Type B pancreatic cell (in vitro differentiated cells): ENCODE results near the gene MSRB1. TPM values are rescaled to one million over a fixed set of nuclear protein-coding genes. Genes with fewer than 3 reads are reported as not detected.

ENCODE experiments used
- DNase-seq: peaks from one replicate; pipeline ENCODE4 v3.0.0; 2021; ENCODE audit warnings: mixed read lengths; ENCODE audit not compliant: unreplicated experiment; ENCODE audit errors: extremely low spot score
- H3K27ac Mint-ChIP-seq: 2 replicates; pipeline ENCODE4 v1.8.0; 2021; ENCODE audit warnings: mild to moderate bottlenecking, mixed read lengths
- H3K27me3 Mint-ChIP-seq: 2 replicates; pipeline ENCODE4 v1.8.0; 2021; ENCODE audit warnings: mixed read lengths
- H3K36me3 Mint-ChIP-seq: 2 replicates; pipeline ENCODE4 v1.8.0; 2021; ENCODE audit warnings: mixed read lengths
- H3K4me1 Mint-ChIP-seq: one replicate; pipeline ENCODE4 v1.8.0; 2021; ENCODE audit warnings: mixed read lengths; ENCODE audit not compliant: unreplicated experiment
- H3K4me3 Mint-ChIP-seq: 2 replicates; pipeline ENCODE4 v1.8.0; 2021; ENCODE audit warnings: mild to moderate bottlenecking, mixed read lengths
- H3K9me3 Mint-ChIP-seq: 2 replicates; pipeline ENCODE4 v1.8.0; 2021; ENCODE audit warnings: mixed read lengths
- total RNA-seq: library from RNA; stranded (reverse); gene quantifications from 2 replicates; pipeline ENCODE4 v1.2.1, GENCODE V29; 2021; ENCODE audit warnings: low replicate concordance
- TF ChIP-seq, protein P1 (sequence below): fragments of 200-600 bp; sonication (generic); conservative IDR thresholded peaks from 2 replicates; pipeline ENCODE4 v1.5.0; 2021; ENCODE audit warnings: antibody characterized with exemption, mild to moderate bottlenecking

MSRB1 gene
- total RNA-seq, 1 donor from 2014 or later = 34.8 TPM

DNA sequence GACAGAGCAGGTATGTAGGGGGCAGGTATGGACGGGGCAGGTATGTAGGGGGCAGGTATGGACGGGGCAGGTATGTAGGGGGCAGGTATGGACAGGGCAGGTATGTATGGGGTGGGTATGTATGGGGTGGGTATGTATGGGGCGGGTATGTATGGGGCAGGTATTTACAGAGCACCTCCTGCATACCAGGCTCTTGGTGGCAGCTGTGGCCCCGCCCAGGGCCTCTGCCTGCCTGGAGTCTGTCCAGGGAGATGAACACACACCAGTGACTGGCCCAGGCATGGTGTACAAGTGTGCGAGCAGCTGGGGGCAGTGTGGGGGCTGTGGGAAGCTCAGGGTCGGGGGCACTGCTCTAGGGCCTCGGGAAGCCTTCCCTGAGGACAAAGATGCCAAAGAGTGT, 7.0 kb upstream of the MSRB1 start:
- Mint-ChIP-seq H3K4me1 (no peaks in the 10 kb centered on the region), H3K9me3 (no peaks in the 10 kb centered on the region), H3K4me3 (no peak overlapping the region), H3K27ac (no peak overlapping the region), H3K27me3 (no peaks in the 10 kb centered on the region), H3K36me3 (no peaks in the 10 kb centered on the region)
- DNase-seq = no peak
- TF ChIP-seq, protein P1, sequence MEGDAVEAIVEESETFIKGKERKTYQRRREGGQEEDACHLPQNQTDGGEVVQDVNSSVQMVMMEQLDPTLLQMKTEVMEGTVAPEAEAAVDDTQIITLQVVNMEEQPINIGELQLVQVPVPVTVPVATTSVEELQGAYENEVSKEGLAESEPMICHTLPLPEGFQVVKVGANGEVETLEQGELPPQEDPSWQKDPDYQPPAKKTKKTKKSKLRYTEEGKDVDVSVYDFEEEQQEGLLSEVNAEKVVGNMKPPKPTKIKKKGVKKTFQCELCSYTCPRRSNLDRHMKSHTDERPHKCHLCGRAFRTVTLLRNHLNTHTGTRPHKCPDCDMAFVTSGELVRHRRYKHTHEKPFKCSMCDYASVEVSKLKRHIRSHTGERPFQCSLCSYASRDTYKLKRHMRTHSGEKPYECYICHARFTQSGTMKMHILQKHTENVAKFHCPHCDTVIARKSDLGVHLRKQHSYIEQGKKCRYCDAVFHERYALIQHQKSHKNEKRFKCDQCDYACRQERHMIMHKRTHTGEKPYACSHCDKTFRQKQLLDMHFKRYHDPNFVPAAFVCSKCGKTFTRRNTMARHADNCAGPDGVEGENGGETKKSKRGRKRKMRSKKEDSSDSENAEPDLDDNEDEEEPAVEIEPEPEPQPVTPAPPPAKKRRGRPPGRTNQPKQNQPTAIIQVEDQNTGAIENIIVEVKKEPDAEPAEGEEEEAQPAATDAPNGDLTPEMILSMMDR = no peak

- no peak for DNase-seq
- Mint-ChIP-seq H3K4me3 (no peak overlapping the region), H3K36me3 (no peaks in the 10 kb centered on the region), H3K4me1 (no peaks in the 10 kb centered on the region), H3K27me3 (no peaks in the 10 kb centered on the region), H3K9me3 (no peaks in the 10 kb centered on the region), H3K27ac (no peak overlapping the region)
- TF ChIP-seq, protein P1 = no peak
Observed at GRCh38 chr16:1949507-1949906, 6.5 kb upstream of the MSRB1 start.

GRCh38 chr16:1947369-1947670, 4.3 kb upstream of the MSRB1 start:
- Mint-ChIP-seq H3K27ac (no peak overlapping the region), H3K4me1 (peaks cover 4% of the 10 kb centered on the region), H3K36me3 (no peaks in the 10 kb centered on the region), H3K4me3 (no peak overlapping the region), H3K9me3 (no peaks in the 10 kb centered on the region), H3K27me3 (no peaks in the 10 kb centered on the region)
- DNase-seq = no peak
- TF ChIP-seq, protein P1 = no peak

GRCh38 chr16:1946495-1947368, 3.7 kb upstream of the MSRB1 start:
- H3K4me3 Mint-ChIP-seq = no peak overlapping the region
- no peak for DNase-seq
- H3K27ac Mint-ChIP-seq = no peak overlapping the region
- H3K9me3 Mint-ChIP-seq = no peaks in the 10 kb centered on the region
- peaks cover 4% of the 10 kb centered on the region for H3K4me1 Mint-ChIP-seq
- no peaks in the 10 kb centered on the region for H3K27me3 Mint-ChIP-seq
- TF ChIP-seq, protein P1 = no peak
- H3K36me3 Mint-ChIP-seq = no peaks in the 10 kb centered on the region

DNA sequence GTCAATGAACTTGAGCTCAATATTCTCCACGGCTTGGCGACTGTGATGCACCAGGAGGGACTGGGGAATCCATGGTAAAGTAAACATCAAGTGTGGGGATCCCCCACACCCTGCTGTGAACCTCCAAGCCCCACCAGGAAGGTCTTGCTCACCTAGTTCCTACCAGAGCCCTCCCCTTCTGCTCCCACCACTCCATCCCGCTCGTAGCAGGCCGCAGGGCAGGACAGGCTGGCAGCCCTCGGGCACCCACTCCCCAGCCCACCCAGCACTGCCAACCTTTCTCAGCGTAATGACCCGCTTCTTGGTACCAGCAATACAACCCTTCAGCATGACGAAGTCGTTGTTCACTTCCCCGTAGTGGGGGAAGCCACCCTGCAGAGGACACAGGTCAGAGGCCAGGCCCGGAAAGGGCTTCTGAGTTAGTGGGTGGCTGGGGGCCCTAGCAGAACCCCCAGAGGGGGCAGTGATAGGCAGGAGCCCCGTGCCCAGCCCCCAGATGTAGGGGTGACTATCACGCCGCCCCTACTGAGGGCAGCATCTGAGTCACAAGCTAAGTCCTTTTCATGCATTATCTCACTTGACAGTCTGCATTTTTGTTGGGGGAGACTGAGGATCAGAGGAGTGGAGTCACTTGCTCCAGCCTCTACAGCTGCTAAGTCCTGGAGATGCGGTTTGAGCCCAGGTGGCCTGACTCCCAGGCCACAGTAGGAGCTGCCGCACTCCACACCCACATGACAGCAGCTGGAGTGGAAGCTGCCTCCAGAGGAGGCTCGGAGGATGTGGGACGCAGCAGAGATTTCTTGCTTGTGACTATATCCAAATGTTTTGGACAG, 2.8 kb upstream of the MSRB1 start:
- H3K4me1 Mint-ChIP-seq = peaks cover 4% of the 10 kb centered on the region
- no peak overlapping the region for H3K4me3 Mint-ChIP-seq
- no peaks in the 10 kb centered on the region for H3K9me3 Mint-ChIP-seq
- no peak for DNase-seq
- H3K27ac Mint-ChIP-seq = no peak overlapping the region
- H3K36me3 Mint-ChIP-seq = no peaks in the 10 kb centered on the region
- TF ChIP-seq, protein P1 = no peak
- no peaks in the 10 kb centered on the region for H3K27me3 Mint-ChIP-seq
